ENCODE results near the gene TEX22. TPM values are rescaled to one million over a fixed set of nuclear protein-coding genes. Genes with fewer than 3 reads are reported as not detected.

The TEX22 gene
- total and polyA plus RNA-seq, 8 donors: 0.18 to 0.35 TPM; not detected in 6

GRCh38 chr14:105417690-105418121 is 19.4 kb downstream of the TEX22 start:
- Histone ChIP-seq H3K36me3 (no peaks in the 10 kb centered on the region), H3K4me3 (no peak overlapping the region), H3K4me1 (peaks cover 35 to 54% (median 50%) of the 10 kb centered on the region in 4 donors), H3K27ac (no peak overlapping the region), H3K9me3 (no peaks in the 10 kb centered on the region), H3K27me3 (peaks cover 0 to 22% (median 0%) of the 10 kb centered on the region in 3 donors)
- WGBS, 5 donors: 71 to 92% (median 86%) methylated on average over 3 of the region's 3 CpGs
- DNase-seq: no peak
- intact Hi-C loops (cut with DNase I; ENCODE audit: low total_unique reads): no loop called here
- TF ChIP-seq EP300 (IDR thresholded peaks at IDR 0.05) (no peak), POLR2A (IDR thresholded peaks at IDR 0.05) (no peak), CTCF (IDR thresholded peaks at IDR 0.05) (no peak), POLR2AphosphoS5 (IDR thresholded peaks at IDR 0.05) (no peak)

- intact Hi-C loops (cut with DNase I; ENCODE audit: low total_unique reads): no loop called here
- Histone ChIP-seq H3K9me3 (no peaks in the 10 kb centered on the region), H3K4me1 (peaks cover 35 to 55% (median 52%) of the 10 kb centered on the region in 4 donors), H3K4me3 (peak overlapping the region; percentile 73 to 86 (median 80)), H3K27ac (peak overlapping the region in 1 of 5 donors; percentile 70), H3K27me3 (peaks cover 0 to 14% (median 0%) of the 10 kb centered on the region in 3 donors), H3K36me3 (no peaks in the 10 kb centered on the region)
- TF ChIP-seq CTCF (IDR thresholded peaks at IDR 0.05): no peak
- TF ChIP-seq POLR2A (IDR thresholded peaks at IDR 0.05): no peak
- TF ChIP-seq EP300 (IDR thresholded peaks at IDR 0.05): no peak
- no peak for TF ChIP-seq POLR2AphosphoS5 (IDR thresholded peaks at IDR 0.05)
- WGBS, 5 donors: 69 to 82% (median 73%) methylated on average over 15 to 19 of the region's 19 CpGs
- no peak for DNase-seq
These were observed 20.2 kb downstream of the TEX22 start for GRCh38 chr14:105418269-105419194.

GRCh38 chr14:105419195-105420091 is 21.1 kb downstream of the TEX22 start, which contains the start of gene MTA1:
Gene MTA1, plus strand, starts transcription at chr14:105419827. Its CDS starts 209 bp downstream, at chr14:105420036.
- WGBS, 5 donors: 3 to 16% (median 7%) methylated on average over 10 to 92 of the region's 96 CpGs
- Histone ChIP-seq H3K36me3 (peaks cover 0 to under 1% (median 0%) of the 10 kb centered on the region in 4 donors), H3K9me3 (no peaks in the 10 kb centered on the region), H3K27ac (peak within 1 kb of the TSS; percentile 70 to 84 (median 71)), H3K4me1 (peaks cover 34 to 53% (median 48%) of the 10 kb centered on the region in 4 donors), H3K4me3 (peak within 1 kb of the TSS; percentile 73 to 86 (median 80)), H3K27me3 (peaks cover 0 to 8% (median 0%) of the 10 kb centered on the region in 3 donors)
- intact Hi-C loops (cut with DNase I; ENCODE audit: low total_unique reads): no loop called here
- peak; percentile 56 to 80 for DNase-seq
- no peak for TF ChIP-seq CTCF (IDR thresholded peaks at IDR 0.05)
- no peak for TF ChIP-seq POLR2A (IDR thresholded peaks at IDR 0.05)
- TF ChIP-seq POLR2AphosphoS5 (IDR thresholded peaks at IDR 0.05): no peak
- no peak for TF ChIP-seq EP300 (IDR thresholded peaks at IDR 0.05)

Data from stomach (tissue), 9 donors.